IPS DF 6.9 (cell line): Measurements from ENCODE around the gene NUTM2G.
"Not testable (repeated sequence)": the region's sequence is repeated elsewhere in the genome, so short reads cannot be mapped to it uniquely, and the experiment has no call there.

Source experiments
- DNase-seq: peaks from one replicate; pipeline ENCODE4 v3.0.0-alpha.2; 2013; ENCODE audit warnings: low read depth, low spot score
- H3K27ac ChIP-seq: one replicate; pipeline ENCODE4 v1.5.1; 2013; ENCODE audit warnings: low read length, control low read depth
- H3K27me3 ChIP-seq: 2 replicates; pipeline ENCODE4 v1.6.1; 2013; ENCODE audit warnings: mild to moderate bottlenecking, low read length; ENCODE audit not compliant: control insufficient read depth, insufficient read depth
- H3K36me3 ChIP-seq: 2 replicates; pipeline ENCODE4 v1.6.1; 2013; ENCODE audit warnings: low read length; ENCODE audit not compliant: control insufficient read depth, insufficient read depth
- H3K4me1 ChIP-seq: 2 replicates; pipeline ENCODE4 v1.6.1; 2013; ENCODE audit warnings: low read length; ENCODE audit not compliant: control insufficient read depth, insufficient read depth
- H3K4me3 ChIP-seq: 2 replicates; pipeline ENCODE4 v1.5.1; 2013; ENCODE audit warnings: mild to moderate bottlenecking, low read length
- H3K9me3 ChIP-seq: 2 replicates; pipeline ENCODE4 v1.6.1; 2013; ENCODE audit warnings: low read length, inconsistent platforms; ENCODE audit not compliant: control insufficient read depth, insufficient read depth
- WGBS: extraction: QIAGEN DNeasy Blood & Tissue Kit; methylation state at CpG from one replicate; pipeline ENCODE4 v1.1.7; 2013; ENCODE audit warnings: mixed read lengths, missing lambda C conversion rate; ENCODE audit not compliant: insufficient read length, insufficient coverage; 5-methylcytosine and 5-hydroxymethylcytosine counted together

Gene NUTM2G

GRCh38 chr9:96918550-96918949 is 10.1 kb upstream of the NUTM2G start:
- not testable (repeated sequence) for H3K9me3 ChIP-seq, H3K27ac ChIP-seq, DNase-seq, H3K27me3 ChIP-seq, H3K4me1 ChIP-seq, H3K4me3 ChIP-seq, H3K36me3 ChIP-seq
- no CpG with 5 or more reads among the region's 6 CpGs for WGBS

DNA sequence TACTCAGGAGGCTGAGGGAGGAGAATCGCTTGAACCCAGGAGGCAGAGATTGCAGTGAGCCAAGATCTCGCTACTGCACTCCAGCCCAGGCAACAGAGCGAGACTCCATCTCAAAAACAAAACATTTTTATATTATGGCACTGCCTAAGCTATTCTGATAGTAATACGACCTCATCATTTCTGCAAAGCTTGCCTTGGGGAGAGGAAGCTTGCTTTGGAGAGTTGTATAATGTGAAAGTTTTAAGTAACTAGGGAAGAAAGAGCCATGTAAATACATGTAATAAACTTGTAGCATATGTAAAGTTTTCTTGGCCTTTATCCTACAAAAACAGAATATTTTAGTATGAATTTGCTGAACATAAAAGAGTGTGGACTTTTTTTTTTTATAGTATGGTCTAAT is 7.8 kb upstream of the NUTM2G start:
- H3K9me3 ChIP-seq, H3K4me3 ChIP-seq, H3K27me3 ChIP-seq, DNase-seq, H3K4me1 ChIP-seq, H3K36me3 ChIP-seq, H3K27ac ChIP-seq: not testable (repeated sequence)
- no CpG with 5 or more reads among the region's 4 CpGs for WGBS

GRCh38 chr9:96925587-96925986 is 3.1 kb upstream of the NUTM2G start:
- H3K4me1 ChIP-seq, H3K4me3 ChIP-seq, DNase-seq, H3K27me3 ChIP-seq, H3K9me3 ChIP-seq, H3K36me3 ChIP-seq, H3K27ac ChIP-seq: not testable (repeated sequence)
- no CpG with 5 or more reads among the region's 5 CpGs for WGBS

DNA sequence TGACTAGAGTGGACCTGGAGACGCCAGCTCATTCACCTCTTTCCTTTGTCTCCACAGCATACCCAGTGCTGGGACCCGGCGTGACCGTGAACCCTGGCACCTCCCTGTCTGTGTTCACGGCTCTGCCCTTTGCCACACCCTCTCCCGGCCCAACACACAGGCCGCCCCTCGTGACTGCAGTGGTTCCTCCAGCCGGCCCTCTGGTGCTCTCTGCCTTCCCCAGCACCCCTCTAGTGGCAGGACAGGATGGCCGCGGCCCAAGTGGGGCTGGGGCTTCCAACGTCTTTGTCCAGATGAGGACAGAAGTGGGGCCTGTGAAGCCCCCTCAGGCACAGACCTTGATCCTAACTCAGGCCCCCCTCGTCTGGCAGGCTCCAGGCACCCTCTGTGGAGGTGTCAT is 3.0 kb downstream of the NUTM2G start:
- not testable (repeated sequence) for H3K4me1 ChIP-seq, H3K36me3 ChIP-seq, DNase-seq, H3K4me3 ChIP-seq, H3K9me3 ChIP-seq, H3K27ac ChIP-seq, H3K27me3 ChIP-seq
- no CpG with 5 or more reads among the region's 13 CpGs for WGBS

GRCh38 chr9:96934097-96934496 is 5.5 kb downstream of the NUTM2G start:
- H3K36me3 ChIP-seq, H3K9me3 ChIP-seq, H3K27ac ChIP-seq, DNase-seq, H3K4me3 ChIP-seq, H3K27me3 ChIP-seq, H3K4me1 ChIP-seq: not testable (repeated sequence)
- no CpG with 5 or more reads among the region's 14 CpGs for WGBS

GRCh38 chr9:96934706-96935105 is 6.1 kb downstream of the NUTM2G start:
- not testable (repeated sequence) for H3K4me1 ChIP-seq, H3K36me3 ChIP-seq, DNase-seq, H3K4me3 ChIP-seq, H3K27ac ChIP-seq, H3K27me3 ChIP-seq, H3K9me3 ChIP-seq
- WGBS, result no CpG with 5 or more reads among the region's 5 CpGs

GRCh38 chr9:96935401-96935800 is 6.8 kb downstream of the NUTM2G start:
- no CpG with 5 or more reads among the region's 15 CpGs for WGBS
- H3K27me3 ChIP-seq, H3K27ac ChIP-seq, H3K9me3 ChIP-seq, DNase-seq, H3K4me1 ChIP-seq, H3K36me3 ChIP-seq, H3K4me3 ChIP-seq: not testable (repeated sequence)

DNA sequence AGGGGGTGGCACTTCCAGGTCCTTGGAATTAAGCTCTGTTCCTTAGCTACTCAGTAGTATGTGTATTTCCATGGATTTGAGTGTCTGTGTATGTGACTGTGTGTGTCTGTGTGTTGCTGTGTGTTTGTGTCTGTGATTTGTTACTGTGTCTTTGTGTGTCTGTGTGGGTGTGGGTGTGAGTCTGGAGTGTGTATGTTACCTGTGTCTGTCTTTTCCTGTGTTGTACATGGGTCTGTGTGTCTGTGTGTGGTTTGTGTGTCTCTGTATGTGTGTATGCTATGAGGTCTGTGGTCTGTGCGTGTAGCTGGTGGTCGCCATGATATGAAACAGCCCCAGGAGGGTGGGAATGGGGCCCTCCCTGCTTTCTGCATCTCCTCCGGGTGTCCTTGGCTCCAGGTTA is 8.8 kb downstream of the NUTM2G start:
- no CpG with 5 or more reads among the region's 3 CpGs for WGBS
- not testable (repeated sequence) for H3K9me3 ChIP-seq, H3K27ac ChIP-seq, H3K4me1 ChIP-seq, H3K36me3 ChIP-seq, H3K4me3 ChIP-seq, DNase-seq, H3K27me3 ChIP-seq

GRCh38 chr9:96938957-96939665 is 10.5 kb downstream of the NUTM2G start:
- H3K4me1 ChIP-seq, H3K36me3 ChIP-seq, H3K4me3 ChIP-seq, H3K27me3 ChIP-seq, H3K27ac ChIP-seq, DNase-seq, H3K9me3 ChIP-seq: not testable (repeated sequence)
- WGBS, result no CpG with 5 or more reads among the region's 10 CpGs

DNA sequence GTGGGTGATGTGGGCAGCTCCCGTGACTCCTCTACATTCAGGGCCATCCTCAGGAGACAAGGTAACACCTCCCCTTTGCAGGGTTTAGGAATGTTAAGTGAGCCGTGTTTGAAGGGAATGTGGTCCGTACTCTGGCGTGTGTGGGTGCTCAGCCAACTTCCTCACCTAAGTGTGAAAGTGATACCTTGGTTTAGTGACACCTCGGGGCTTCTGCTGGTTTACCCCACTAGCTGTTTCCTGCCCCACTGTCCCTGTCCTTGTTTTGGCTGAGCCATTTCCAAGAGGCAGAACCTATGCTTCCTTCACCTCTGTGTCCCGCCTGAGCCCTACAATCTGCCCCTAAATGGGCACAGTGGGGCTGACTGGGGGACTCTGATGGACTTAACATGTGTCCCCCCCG is 12.3 kb downstream of the NUTM2G start:
- H3K36me3 ChIP-seq, H3K27ac ChIP-seq, H3K4me3 ChIP-seq, H3K27me3 ChIP-seq, H3K4me1 ChIP-seq, DNase-seq, H3K9me3 ChIP-seq: not testable (repeated sequence)
- no CpG with 5 or more reads among the region's 7 CpGs for WGBS

DNA sequence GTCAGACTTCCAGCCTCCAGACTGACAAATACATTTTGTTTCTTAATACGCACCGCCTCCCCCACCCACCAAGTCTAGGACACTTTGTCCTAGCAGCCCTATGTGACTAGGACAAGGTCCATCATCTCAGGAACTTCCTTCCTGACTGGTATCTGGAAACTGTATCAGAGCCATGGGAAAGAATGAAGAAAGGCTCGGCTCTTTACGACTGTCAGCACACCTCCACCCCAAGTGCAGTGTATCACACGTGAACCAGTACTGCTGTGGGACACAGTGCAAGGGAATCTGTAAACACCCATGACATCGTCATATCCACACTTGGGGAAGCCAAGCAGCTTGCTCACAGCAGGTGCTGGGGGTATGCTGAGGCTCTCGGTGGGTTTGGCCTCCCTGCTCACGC is 13.0 kb downstream of the NUTM2G start:
- not testable (repeated sequence) for H3K27me3 ChIP-seq, H3K27ac ChIP-seq, H3K4me3 ChIP-seq, H3K9me3 ChIP-seq, H3K4me1 ChIP-seq, DNase-seq, H3K36me3 ChIP-seq
- WGBS, result no CpG with 5 or more reads among the region's 8 CpGs
